Panc1 (cell line): ENCODE results near the gene CLCF1. TPM values are rescaled to one million over a fixed set of nuclear protein-coding genes. Genes with fewer than 3 reads are reported as not detected.

Experiments
- ATAC-seq: fragments of 200-7000 bp; cut with Tn5 transposase; 2 replicates; pipeline ENCODE4 v1.9.1; 2020; ENCODE audit warnings: mild to moderate bottlenecking, moderate library complexity
- BruUV-seq: library from RNA; stranded (reverse); fragments of 400-500 nt; replicated peaks from 2 replicates; lab custom pipeline; 2021; lab: Mats Ljungman, UMichigan
- CTCF ChIA-PET: fragments of 300-600 bp; sonication (Branson Sonifier 250); formaldehyde crosslinking; loops from one replicate; lab custom pipeline; 2022; ENCODE audit warnings: antibody characterized with exemption; lab: Charles Lee
- POLR2A ChIA-PET: fragments of 300-600 bp; sonication (Branson Sonifier 250); formaldehyde crosslinking; loops from one replicate; lab custom pipeline; 2022; ENCODE audit warnings: antibody characterized with exemption; lab: Charles Lee
- DNase-seq: peaks from one replicate; pipeline ENCODE4 v3.0.0-alpha.2; 2010; ENCODE audit warnings: low read depth, low spot score
- H3K27ac ChIP-seq: 2 replicates; pipeline ENCODE4 v1.5.1; 2011; ENCODE audit warnings: mild to moderate bottlenecking, low read length, inconsistent platforms
- H3K27me3 ChIP-seq: fragments of 200-500 bp; sonication (Bioruptor generic); 2 replicates; pipeline ENCODE4 v1.6.0; 2014; ENCODE audit warnings: low read length, inconsistent platforms; ENCODE audit not compliant: control insufficient read depth, insufficient read depth
- H3K36me3 ChIP-seq: fragments of 200-500 bp; sonication (Bioruptor generic); 2 replicates; pipeline ENCODE4 v1.5.1; 2014; ENCODE audit warnings: inconsistent platforms, mild to moderate bottlenecking, low read length, moderate library complexity; ENCODE audit not compliant: control insufficient read depth, insufficient read depth
- H3K4me1 ChIP-seq: 2 replicates; pipeline ENCODE4 v1.5.1; 2011; ENCODE audit warnings: inconsistent platforms, mild to moderate bottlenecking, low read length, moderate library complexity; ENCODE audit not compliant: control insufficient read depth, insufficient read depth
- H3K4me3 ChIP-seq, 2 experiments: 2 replicates each; pipeline ENCODE4 v1.5.1; 2011 to 2012; ENCODE audit warnings: low read depth in 2 of 2, low read length in 2 of 2, mild to moderate bottlenecking in 2 of 2, inconsistent platforms in 1 of 2, moderate library complexity in 1 of 2
- H3K9me3 ChIP-seq: fragments of 200-500 bp; sonication (Bioruptor generic); 2 replicates; pipeline ENCODE4 v1.5.1; 2014; ENCODE audit warnings: low read depth, mild to moderate bottlenecking, inconsistent platforms, low read length, moderate library complexity; ENCODE audit not compliant: control insufficient read depth, insufficient read depth
- POLR2AphosphoS5 ChIP-seq: IDR thresholded peaks from 2 replicates; pipeline ENCODE4 v1.6.1; 2012; ENCODE audit warnings: mild to moderate bottlenecking, low read depth, low read length, moderate library complexity
- SIN3A ChIP-seq: IDR thresholded peaks from 2 replicates; pipeline ENCODE4 v1.6.1; 2012; ENCODE audit warnings: low read depth, mild to moderate bottlenecking, low read length, moderate library complexity, borderline replicate concordance; ENCODE audit not compliant: insufficient read depth
- TCF7L2 ChIP-seq: IDR thresholded peaks from 2 replicates; pipeline ENCODE4 v1.6.1; 2011; ENCODE audit warnings: mild to moderate bottlenecking, low read depth, low read length, inconsistent platforms
- in situ Hi-C: cut with HindIII; loops from 2 replicates; pipeline ENCODE4 v1.10.0; 2016; ENCODE audit warnings: low sequenced_read_pairs, low pct_unique_long_range_greater_than_20kb
- intact Hi-C: fragments of 100-400 bp; cut with micrococcal nuclease; formaldehyde crosslinking; loops from one replicate; pipeline ENCODE4 v1.10.0; 2022; ENCODE audit not compliant: unreplicated experiment
- total RNA-seq: library from RNA; stranded (reverse); gene quantifications from one replicate; pipeline ENCODE4 v1.2.1, GENCODE V29; 2021; ENCODE audit not compliant: unreplicated experiment
- TF ChIP-seq, protein P1 (sequence below): fragments of 450-650 bp; IDR thresholded peaks from 2 replicates; pipeline ENCODE4 v1.5.1; 2017; ENCODE audit warnings: mild to moderate bottlenecking
- TF ChIP-seq, protein P2 (sequence below), 2 experiments: IDR thresholded peaks; 2 replicates each; pipeline ENCODE4 v1.6.1; 2011 to 2012; ENCODE audit warnings: low read depth in 2 of 2, control low read depth in 1 of 2, low read length in 1 of 2, mild to moderate bottlenecking in 1 of 2, moderate library complexity in 1 of 2; ENCODE audit not compliant: insufficient read depth in 1 of 2

The CLCF1 gene
- total RNA-seq, 1 experiment from 2014 or later = 9.3 TPM

DNA sequence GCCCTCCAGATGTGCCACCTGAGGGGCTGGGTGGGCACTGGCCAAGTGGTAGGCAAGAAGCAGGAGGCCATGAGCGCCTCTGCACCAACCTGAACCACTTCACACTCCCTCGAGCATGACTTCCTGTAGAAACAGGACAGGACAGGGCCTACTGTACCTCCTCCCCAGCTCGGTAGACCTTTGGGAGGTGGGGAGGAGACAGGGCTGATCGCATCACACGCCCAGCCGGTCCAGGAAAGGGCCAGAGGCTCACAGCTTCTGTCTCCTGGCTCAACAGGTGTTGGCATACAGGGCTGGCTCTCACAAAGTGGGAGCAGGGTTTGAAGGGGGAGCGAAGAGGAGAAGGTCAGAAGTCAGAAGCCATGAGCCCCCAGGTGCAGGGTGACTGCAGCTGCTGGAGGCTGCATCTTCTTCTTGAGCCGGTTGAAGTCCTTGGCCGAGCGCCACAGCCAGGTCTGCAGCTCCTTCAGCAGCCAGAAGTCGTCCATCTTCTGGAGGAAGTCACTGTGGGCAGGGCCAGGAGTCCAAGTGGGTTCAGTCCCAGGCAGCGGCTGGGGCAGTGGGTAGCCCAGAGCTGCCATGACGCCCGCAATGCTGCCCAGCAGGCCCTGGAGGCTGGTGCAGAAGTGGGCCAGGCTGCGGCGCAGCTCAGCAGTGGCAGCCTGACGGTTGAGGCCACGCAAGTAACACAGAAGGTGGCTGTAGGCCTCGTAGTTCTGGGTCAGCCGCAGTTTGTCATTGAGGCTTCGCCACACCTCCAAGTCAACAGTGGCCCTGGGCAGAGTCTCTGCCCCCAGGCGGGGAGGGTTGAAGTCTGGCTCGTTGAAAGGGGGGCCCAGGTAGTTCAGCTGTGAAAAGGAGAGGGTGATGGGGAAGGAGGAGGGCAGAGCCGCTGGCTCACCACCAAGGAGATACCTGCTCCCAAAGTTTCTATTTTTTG is 8.3 kb downstream of the CLCF1 start:
- no peaks in the 10 kb centered on the region for H3K27me3 ChIP-seq
- no peaks in the 10 kb centered on the region for H3K9me3 ChIP-seq
- intact Hi-C loops = no loop called here
- no peak for DNase-seq
- in situ Hi-C loops = no loop called here
- no peak for ATAC-seq
- ChIA-PET POLR2A (no interaction called here), CTCF (interaction anchor here (0.6 to 1.1 kb wide), 2 partner anchors 10 to 18 kb away, joined by 3 to 6 read pairs; no protein-coding TSS in a partner anchor)
- H3K27ac ChIP-seq = no peak overlapping the region
- no peaks in the 10 kb centered on the region for H3K36me3 ChIP-seq
- peaks cover 22% of the 10 kb centered on the region for H3K4me1 ChIP-seq
- no TSS peak for BruUV-seq
- no peak overlapping the region for H3K4me3 ChIP-seq
- TF ChIP-seq POLR2AphosphoS5 (no peak), SIN3A (no peak), TCF7L2 (no peak)
- TF ChIP-seq, protein P1, sequence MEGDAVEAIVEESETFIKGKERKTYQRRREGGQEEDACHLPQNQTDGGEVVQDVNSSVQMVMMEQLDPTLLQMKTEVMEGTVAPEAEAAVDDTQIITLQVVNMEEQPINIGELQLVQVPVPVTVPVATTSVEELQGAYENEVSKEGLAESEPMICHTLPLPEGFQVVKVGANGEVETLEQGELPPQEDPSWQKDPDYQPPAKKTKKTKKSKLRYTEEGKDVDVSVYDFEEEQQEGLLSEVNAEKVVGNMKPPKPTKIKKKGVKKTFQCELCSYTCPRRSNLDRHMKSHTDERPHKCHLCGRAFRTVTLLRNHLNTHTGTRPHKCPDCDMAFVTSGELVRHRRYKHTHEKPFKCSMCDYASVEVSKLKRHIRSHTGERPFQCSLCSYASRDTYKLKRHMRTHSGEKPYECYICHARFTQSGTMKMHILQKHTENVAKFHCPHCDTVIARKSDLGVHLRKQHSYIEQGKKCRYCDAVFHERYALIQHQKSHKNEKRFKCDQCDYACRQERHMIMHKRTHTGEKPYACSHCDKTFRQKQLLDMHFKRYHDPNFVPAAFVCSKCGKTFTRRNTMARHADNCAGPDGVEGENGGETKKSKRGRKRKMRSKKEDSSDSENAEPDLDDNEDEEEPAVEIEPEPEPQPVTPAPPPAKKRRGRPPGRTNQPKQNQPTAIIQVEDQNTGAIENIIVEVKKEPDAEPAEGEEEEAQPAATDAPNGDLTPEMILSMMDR = no peak
- TF ChIP-seq, protein P2, sequence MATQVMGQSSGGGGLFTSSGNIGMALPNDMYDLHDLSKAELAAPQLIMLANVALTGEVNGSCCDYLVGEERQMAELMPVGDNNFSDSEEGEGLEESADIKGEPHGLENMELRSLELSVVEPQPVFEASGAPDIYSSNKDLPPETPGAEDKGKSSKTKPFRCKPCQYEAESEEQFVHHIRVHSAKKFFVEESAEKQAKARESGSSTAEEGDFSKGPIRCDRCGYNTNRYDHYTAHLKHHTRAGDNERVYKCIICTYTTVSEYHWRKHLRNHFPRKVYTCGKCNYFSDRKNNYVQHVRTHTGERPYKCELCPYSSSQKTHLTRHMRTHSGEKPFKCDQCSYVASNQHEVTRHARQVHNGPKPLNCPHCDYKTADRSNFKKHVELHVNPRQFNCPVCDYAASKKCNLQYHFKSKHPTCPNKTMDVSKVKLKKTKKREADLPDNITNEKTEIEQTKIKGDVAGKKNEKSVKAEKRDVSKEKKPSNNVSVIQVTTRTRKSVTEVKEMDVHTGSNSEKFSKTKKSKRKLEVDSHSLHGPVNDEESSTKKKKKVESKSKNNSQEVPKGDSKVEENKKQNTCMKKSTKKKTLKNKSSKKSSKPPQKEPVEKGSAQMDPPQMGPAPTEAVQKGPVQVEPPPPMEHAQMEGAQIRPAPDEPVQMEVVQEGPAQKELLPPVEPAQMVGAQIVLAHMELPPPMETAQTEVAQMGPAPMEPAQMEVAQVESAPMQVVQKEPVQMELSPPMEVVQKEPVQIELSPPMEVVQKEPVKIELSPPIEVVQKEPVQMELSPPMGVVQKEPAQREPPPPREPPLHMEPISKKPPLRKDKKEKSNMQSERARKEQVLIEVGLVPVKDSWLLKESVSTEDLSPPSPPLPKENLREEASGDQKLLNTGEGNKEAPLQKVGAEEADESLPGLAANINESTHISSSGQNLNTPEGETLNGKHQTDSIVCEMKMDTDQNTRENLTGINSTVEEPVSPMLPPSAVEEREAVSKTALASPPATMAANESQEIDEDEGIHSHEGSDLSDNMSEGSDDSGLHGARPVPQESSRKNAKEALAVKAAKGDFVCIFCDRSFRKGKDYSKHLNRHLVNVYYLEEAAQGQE (IDR thresholded peaks at IDR 0.05; ENCODE audit: insufficient read depth in 1 of 2, low read depth in 2 of 2, low read length in 1 of 2) = no peak

DNA sequence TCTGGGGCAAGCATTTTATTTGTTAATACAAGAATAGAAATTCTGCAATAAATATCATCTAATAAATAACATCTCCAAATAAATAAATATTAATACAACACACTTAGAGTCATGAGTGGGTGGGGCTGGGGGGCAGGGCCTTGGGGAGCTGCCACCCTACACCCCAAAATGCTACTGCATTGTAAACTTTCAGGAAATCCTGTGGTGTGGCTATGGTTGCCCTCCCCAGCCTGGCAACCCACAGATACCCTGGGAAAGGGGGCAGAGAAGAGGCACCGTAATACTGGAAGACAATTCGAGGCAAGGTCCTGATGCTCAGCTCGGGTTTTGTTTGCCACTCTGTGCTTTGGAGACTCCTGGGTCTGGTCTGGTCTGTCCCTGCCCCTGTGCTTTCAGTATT is 9.2 kb downstream of the CLCF1 start:
- ATAC-seq (no peak), DNase-seq (no peak)
- in situ Hi-C loops (no loop called here), intact Hi-C loops (no loop called here)
- ChIA-PET POLR2A (interaction anchor here (0.9 kb wide), 1 partner anchor 10 kb away, joined by 6 read pairs; the partner anchor contains the start of gene CLCF1), CTCF (interaction anchor here (1.1 kb wide), 1 partner anchor 18 kb away, joined by 3 read pairs; no protein-coding TSS in a partner anchor)
- no peaks in the 10 kb centered on the region for H3K9me3 ChIP-seq
- no peaks in the 10 kb centered on the region for H3K27me3 ChIP-seq
- BruUV-seq = no TSS peak
- no peak overlapping the region for H3K4me3 ChIP-seq
- no peak overlapping the region for H3K27ac ChIP-seq
- no peaks in the 10 kb centered on the region for H3K36me3 ChIP-seq
- peaks cover 14% of the 10 kb centered on the region; the same call in 1 of the 2 replicates for H3K4me1 ChIP-seq
- TF ChIP-seq POLR2AphosphoS5 = no peak
